Measurements from ENCODE around the gene SLC35F2. TPM values are rescaled to one million over a fixed set of nuclear protein-coding genes. Genes with fewer than 3 reads are reported as not detected.

Gene SLC35F2
- total and polyA plus RNA-seq, 2 of the 4 experiments (the other 2 are of a cell fraction): 4.9 to 15.4 TPM

DNA sequence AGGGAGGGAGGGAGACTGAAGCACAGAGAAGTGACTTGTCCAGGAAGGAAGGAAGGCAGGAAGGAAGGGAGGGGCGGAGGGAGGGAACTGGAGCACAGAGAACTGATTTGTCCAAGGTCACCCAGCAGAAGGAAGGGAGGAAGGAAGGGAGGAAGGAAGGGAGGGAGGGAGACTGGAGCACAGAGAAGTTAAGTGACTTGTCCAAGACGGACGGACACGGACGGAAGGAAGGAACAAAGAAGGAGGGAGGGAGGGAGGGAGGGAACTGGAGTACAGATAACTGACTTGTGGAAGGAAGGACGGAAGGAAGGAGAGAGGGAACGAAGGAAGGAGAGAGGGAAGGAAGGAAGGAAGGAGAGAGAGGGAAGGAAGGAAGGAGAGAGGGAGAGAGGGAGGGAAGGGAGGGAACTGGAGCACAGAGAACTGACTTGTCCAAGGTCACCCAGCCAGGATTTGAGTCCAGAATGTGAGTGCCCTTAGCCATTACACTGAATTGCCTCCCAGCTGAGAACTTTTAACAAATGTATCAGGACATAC is 1.5 kb downstream of the SLC35F2 start:
- WGBS, 2 experiments (ENCODE audit: extremely low coverage in 2 of 2, insufficient read length in 1 of 2): 86% methylated on average over 1 of the region's 7 CpGs; no CpG with 5 or more reads in 1 of the 2 experiments
- ATAC-seq (ENCODE audit: low read depth) (no peak), DNase-seq (no peak)
- no peaks in the 10 kb centered on the region for H3K4me1 ChIP-seq (ENCODE audit: control insufficient read depth, insufficient read depth, low read length)
- TF ChIP-seq POLR2A (IDR thresholded peaks at IDR 0.05; ENCODE audit: low read depth, low read length): no peak
- TF ChIP-seq RAD21 (IDR thresholded peaks at IDR 0.05; ENCODE audit: low read length): no peak
- TF ChIP-seq MAZ (IDR thresholded peaks at IDR 0.05; ENCODE audit: borderline replicate concordance, low read depth, low read length): no peak
- no peak for TF ChIP-seq RCOR1 (IDR thresholded peaks at IDR 0.05; ENCODE audit: insufficient replicate concordance, low read length)
- TF ChIP-seq, protein P1, sequence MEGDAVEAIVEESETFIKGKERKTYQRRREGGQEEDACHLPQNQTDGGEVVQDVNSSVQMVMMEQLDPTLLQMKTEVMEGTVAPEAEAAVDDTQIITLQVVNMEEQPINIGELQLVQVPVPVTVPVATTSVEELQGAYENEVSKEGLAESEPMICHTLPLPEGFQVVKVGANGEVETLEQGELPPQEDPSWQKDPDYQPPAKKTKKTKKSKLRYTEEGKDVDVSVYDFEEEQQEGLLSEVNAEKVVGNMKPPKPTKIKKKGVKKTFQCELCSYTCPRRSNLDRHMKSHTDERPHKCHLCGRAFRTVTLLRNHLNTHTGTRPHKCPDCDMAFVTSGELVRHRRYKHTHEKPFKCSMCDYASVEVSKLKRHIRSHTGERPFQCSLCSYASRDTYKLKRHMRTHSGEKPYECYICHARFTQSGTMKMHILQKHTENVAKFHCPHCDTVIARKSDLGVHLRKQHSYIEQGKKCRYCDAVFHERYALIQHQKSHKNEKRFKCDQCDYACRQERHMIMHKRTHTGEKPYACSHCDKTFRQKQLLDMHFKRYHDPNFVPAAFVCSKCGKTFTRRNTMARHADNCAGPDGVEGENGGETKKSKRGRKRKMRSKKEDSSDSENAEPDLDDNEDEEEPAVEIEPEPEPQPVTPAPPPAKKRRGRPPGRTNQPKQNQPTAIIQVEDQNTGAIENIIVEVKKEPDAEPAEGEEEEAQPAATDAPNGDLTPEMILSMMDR (conservative IDR thresholded peaks at IDR 0.05; ENCODE audit: low read depth, low read length): no peak
- no peak for TF ChIP-seq MXI1 (IDR thresholded peaks at IDR 0.05; ENCODE audit: borderline replicate concordance, low read depth, low read length)
- TF ChIP-seq, protein P2, sequence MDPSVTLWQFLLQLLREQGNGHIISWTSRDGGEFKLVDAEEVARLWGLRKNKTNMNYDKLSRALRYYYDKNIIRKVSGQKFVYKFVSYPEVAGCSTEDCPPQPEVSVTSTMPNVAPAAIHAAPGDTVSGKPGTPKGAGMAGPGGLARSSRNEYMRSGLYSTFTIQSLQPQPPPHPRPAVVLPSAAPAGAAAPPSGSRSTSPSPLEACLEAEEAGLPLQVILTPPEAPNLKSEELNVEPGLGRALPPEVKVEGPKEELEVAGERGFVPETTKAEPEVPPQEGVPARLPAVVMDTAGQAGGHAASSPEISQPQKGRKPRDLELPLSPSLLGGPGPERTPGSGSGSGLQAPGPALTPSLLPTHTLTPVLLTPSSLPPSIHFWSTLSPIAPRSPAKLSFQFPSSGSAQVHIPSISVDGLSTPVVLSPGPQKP (IDR thresholded peaks at IDR 0.05; ENCODE audit: borderline replicate concordance, low read depth, low read length): no peak
- no peak for TF ChIP-seq CEBPB (IDR thresholded peaks at IDR 0.05; ENCODE audit: low read depth, low read length)
- TF ChIP-seq NFE2L2 (IDR thresholded peaks at IDR 0.05; ENCODE audit: low read depth, low read length): no peak
- no peak for TF ChIP-seq SMC3 (IDR thresholded peaks at IDR 0.05; ENCODE audit: low read depth, low read length)
- no peak for TF ChIP-seq BHLHE40 (IDR thresholded peaks at IDR 0.05; ENCODE audit: low read depth, low read length)
- no peak for TF ChIP-seq FOS (IDR thresholded peaks at IDR 0.05; ENCODE audit: low read depth, low read length)
- 0 out of 2 replicates have a peak overlapping the region, but pooled peaks have one; percentile 24 for H3K23ac ChIP-seq (ENCODE audit: low read depth, low read length)
- H4K91ac ChIP-seq (ENCODE audit: insufficient read depth, low read depth, low read length): no peak overlapping the region
- intact Hi-C loops (cut with micrococcal nuclease) (loop anchor here (1.0 to 5.0 kb wide), 2 partner anchors 60 to 310 kb away; no protein-coding TSS in a partner anchor), dilution Hi-C loops (cut with HindIII; ENCODE audit: low sequenced_read_pairs, unreplicated experiment) (no loop called here), in situ Hi-C loops (cut with MboI; ENCODE audit: low sequenced_read_pairs) (no loop called here)
- H3K4me3 ChIP-seq (ENCODE audit: insufficient read depth, low read depth, low read length): no peak overlapping the region
- no peak overlapping the region for H3K18ac ChIP-seq (ENCODE audit: low read depth, low read length)
- no peak overlapping the region for H2AK9ac ChIP-seq (replicated peaks; ENCODE audit: low read depth, low read length, poor library complexity)
- no peak overlapping the region for H2BK20ac ChIP-seq (ENCODE audit: low read depth, low read length)
- ChIA-PET POLR2A (ENCODE audit: unreplicated experiment) (no interaction called here), CTCF (no interaction called here)
- H3K79me1 ChIP-seq (ENCODE audit: low read depth in 1 of 2, low read length in 2 of 2): 0 out of 4 replicates have a peak, but pooled peaks cover 0 to 6% of the 10 kb centered on the region in 2 experiments
- H4K8ac ChIP-seq (ENCODE audit: low read depth in 2 of 2, low read length in 2 of 2): no peak overlapping the region; a peak in 1 of 4 replicates
- no peak overlapping the region for H3K27ac ChIP-seq (ENCODE audit: insufficient read depth, low read length)
- no peak overlapping the region for H3K4me2 ChIP-seq (ENCODE audit: low read depth, low read length)
- no peaks in the 10 kb centered on the region for H3K9me3 ChIP-seq (ENCODE audit: control insufficient read depth, insufficient read depth, low read length)
- H3K36me3 ChIP-seq (ENCODE audit: control insufficient read depth, insufficient read depth, low read length): no peaks in the 10 kb centered on the region
- BruUV-seq (replicated peaks): no TSS peak
- no peaks in the 10 kb centered on the region for H4K20me1 ChIP-seq (ENCODE audit: insufficient read depth, low read length)
- H2BK120ac ChIP-seq (ENCODE audit: low read depth, low read length): no peak overlapping the region
- H2BK15ac ChIP-seq (ENCODE audit: low read depth, low read length): no peak overlapping the region
- H3K14ac ChIP-seq (replicated peaks; ENCODE audit: low read depth, low read length): no peak overlapping the region
- H4K5ac ChIP-seq (ENCODE audit: low read depth, low read length): 0 out of 2 replicates have a peak overlapping the region, but pooled peaks have one; percentile 17
- H3K27me3 ChIP-seq (ENCODE audit: control insufficient read depth, insufficient read depth, low read length): peaks cover 2% of the 10 kb centered on the region; the same call in 1 of the 2 replicates
- H2AK5ac ChIP-seq (ENCODE audit: low read depth, low read length): peak overlapping the region; percentile 21; the same call in 1 of the 2 replicates
- H2AFZ ChIP-seq (replicated peaks; ENCODE audit: low read length, poor library complexity): no peak overlapping the region
- H3K56ac ChIP-seq (ENCODE audit: extremely low read depth, insufficient read depth, low read length): no peak overlapping the region
- no peak overlapping the region for H3K9ac ChIP-seq (ENCODE audit: low read depth, low read length)
- H3K9me1 ChIP-seq (ENCODE audit: insufficient read depth, low read length): no peaks in the 10 kb centered on the region
- peak overlapping the region; percentile 4; the same call in 1 of the 2 replicates for H3K4ac ChIP-seq (ENCODE audit: low read depth, low read length)
- no peak overlapping the region for H2BK5ac ChIP-seq (ENCODE audit: low read depth, low read length, poor library complexity, severe bottlenecking)

Data from IMR-90 (cell line).